Urothelium cell line (cell line): ENCODE results near the gene EFNA5.
A peak's percentile ranks its signal among the peaks of the same experiment; 100 is the strongest.

Experiments used
- DNase-seq: peaks from one replicate; pipeline ENCODE4 v3.0.0; 2011; ENCODE audit warnings: low spot score, mixed read lengths
- FAIRE-seq: peaks from 2 replicates; lab custom pipeline; 2011; peaks lifted over from hg19 to GRCh38; lab: Jason Lieb, UNC

Gene EFNA5

DNA sequence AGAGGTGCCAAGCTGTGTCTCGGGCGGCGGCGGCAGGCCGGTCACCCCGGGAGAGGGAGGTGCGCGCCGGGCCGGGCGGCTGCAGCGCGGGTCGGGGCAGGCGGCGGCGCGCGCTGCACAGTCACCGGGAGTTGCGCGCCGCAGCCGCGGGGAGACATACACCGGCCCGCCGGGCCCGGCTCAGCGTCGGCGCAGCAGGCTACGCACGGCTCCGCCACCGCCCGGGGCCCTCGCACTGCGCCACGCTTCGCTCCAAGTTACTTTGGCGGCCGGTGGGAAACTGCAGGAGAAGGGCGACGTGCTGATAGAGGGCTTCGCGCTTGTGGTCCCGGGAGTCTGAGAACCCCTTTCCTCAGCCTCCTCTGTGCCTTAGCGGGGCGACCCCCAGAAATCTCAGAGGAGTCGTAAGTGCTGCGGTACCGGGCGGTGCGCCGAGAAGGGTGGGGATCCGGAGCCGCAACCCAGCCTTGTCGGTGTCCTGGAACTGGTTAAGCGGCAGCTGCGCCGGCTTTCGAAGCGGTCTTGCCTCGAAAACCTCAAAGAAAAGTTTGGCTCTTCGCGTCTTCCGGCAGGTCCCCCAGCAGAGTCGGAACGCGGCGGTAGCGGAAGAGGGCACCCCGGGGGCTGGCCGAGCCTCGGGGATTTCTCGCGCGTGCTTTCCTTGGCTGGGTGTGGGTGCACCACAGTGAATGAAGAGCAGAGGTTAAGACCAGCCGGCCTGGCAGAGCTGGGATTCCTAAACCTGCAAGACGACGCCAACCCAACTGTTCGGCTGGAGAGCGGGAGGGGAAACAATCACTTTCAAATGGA, at the start of gene EFNA5:
Gene EFNA5, minus strand, starts transcription at position 6 of the 810 bp plus-strand sequence.
- DNase-seq (peak; percentile 36), FAIRE-seq (no peak)

DNA sequence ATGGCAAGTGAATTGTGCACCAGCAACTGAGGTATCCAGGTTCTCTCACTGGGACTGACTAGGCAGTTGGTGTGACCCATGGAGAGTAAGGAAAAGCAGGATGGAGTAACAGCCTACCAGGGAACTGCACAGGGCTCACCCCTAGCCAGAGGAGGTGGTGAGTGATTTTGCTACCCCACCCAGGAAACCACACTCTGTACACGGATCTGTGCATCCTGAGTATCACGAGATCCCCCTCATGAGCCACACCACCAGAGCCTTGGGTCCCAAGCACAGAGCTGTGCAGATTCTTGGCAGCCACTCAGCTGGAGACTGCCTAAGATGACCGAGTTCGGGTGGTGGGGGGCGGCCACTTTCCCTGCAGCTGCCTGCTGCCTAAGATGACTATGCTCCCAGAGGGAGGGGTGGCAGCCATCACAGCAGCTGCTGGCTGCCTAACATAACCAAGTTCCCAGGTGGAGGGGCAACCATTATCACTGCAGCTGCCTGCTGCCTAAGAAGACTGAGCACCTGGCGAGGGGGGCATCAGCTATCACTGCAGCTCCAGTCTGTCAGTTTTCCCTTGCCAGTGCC, 48.4 kb upstream of the EFNA5 start:
- DNase-seq, result no peak
- FAIRE-seq, result no peak

DNA sequence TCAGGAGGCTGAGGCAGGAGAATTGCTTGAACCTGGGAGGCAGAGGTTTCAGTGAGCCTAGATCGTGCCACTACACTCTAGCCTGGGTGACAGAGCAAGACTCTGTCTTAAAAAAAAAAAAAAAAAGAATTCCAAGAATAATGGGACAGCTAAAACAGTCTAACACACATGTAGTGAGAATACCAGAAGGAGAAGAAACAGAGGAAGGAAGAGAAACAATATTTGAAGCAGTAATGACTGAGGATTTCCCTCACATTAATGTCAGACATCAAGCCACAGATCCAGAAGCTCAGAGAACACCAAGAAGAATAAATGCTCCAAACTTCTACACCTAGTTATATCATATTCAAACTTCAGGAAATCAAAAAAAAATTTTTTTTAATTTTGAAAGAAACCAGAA, 47.1 kb upstream of the EFNA5 start:
- FAIRE-seq (no peak), DNase-seq (no peak)

DNA sequence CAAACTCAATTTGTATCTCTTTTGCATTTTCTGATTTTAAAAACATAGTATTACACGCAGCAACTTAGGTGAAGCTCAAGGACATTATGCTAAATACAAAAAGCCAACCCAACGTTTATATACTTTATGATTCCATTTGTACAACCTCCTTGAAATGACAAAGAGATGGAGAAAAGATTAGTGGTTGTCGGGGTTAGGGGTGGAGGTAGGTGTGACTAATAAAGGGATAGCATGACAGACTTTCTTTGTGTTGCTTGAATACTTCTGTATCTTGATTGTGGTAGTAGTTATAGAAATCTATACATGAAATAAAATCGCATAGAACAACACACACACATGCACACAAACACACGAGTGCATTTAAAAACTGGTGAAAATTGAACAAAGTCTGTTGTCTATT, 42.5 kb upstream of the EFNA5 start:
- FAIRE-seq (no peak), DNase-seq (no peak)

DNA sequence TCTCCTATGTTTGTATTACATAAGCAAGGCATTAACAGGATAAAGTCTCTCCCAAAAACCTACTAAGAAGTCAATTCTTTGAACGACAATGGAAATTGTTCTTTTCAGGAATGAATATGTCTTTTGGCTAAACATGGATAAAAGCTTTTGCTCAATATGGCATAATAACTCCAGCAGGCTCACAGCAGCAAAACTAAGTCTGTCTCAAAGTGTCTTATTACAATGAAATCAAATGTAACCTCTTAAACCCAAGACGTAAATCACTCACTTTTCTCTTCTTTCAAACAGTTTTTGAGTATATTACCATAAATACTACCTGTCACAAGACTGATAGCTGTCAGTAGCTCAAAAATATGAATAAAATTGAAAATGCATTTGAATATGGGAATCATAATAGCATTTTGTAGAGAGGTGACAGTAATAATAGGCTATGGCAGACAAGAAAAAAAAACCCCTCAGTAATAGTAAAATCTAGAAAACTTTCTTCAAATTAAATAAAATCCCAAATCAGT, 41.7 kb upstream of the EFNA5 start:
- DNase-seq, result no peak
- FAIRE-seq, result no peak

GRCh38 chr5:107705402-107706014, 34.8 kb upstream of the EFNA5 start:
- no peak for FAIRE-seq

GRCh38 chr5:107704681-107705401, 34.1 kb upstream of the EFNA5 start:
- no peak for DNase-seq
- no peak for FAIRE-seq

More at GRCh38 chr5:107705402-107706014, 34.8 kb upstream of the EFNA5 start:
- DNase-seq, result no peak

DNA sequence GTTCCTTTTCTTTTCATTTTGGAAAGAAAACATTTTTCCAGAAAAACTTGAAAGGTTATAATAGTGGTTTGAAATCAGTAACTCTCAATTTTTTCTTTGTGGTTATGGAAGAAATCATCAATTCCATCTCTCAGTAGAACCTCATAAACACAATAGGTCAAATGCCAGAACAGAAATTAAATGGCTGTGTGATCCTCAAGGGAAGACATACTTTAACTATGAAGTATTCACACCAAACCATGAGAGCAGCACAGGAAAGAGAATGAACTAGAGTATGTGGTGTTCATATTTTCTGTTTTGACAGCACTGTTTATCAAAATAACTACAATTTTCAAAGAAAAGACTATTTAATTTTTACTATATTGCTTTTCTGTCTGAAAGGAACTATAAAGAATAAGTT, 29.7 kb upstream of the EFNA5 start:
- DNase-seq (no peak), FAIRE-seq (no peak)

GRCh38 chr5:107699425-107699824, 28.7 kb upstream of the EFNA5 start:
- no peak for DNase-seq
- no peak for FAIRE-seq

DNA sequence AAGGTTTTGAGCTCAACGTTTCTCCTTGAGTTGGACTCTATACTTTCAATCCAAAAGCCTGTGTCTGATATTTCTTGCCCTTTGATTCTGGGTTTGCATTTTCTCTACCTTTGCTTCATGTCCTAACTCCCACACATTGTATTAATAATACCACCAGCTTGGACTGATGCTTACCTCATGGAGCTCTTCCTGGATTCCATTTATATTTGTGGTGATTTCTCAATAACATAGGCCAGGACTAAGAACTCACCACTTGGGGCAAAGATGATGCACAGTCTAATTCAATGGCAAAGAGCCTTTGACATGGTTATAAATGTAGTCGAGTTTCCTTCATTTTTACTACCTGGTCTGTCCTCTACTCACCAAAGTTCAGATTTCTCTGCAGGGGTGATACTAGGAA, 27.5 kb upstream of the EFNA5 start:
- no peak for FAIRE-seq

DNA sequence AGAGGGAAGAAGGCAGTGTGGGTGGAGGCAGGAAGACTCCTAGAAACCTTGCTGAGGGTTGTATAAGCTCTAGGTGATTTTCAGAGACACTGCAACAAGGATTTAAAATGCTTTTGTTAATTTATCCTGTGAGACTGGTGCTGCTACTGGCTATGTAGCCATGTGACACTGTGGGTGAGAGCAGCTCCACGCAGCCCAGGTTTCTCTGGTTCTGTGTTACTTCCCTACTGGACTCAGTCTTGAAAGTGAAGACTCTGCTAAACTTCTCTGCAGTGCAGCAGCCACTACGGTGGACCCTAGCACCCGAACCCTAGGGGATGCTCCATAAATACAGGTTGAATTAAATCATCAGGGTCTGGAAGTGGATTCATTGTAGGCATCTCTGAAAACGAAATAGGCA, 25.8 kb upstream of the EFNA5 start:
- DNase-seq (no peak), FAIRE-seq (no peak)

More for the DNA sequence above, 27.5 kb upstream of the EFNA5 start:
- DNase-seq, result no peak

GRCh38 chr5:107696080-107696479, 25.3 kb upstream of the EFNA5 start:
- FAIRE-seq, result no peak
- DNase-seq, result no peak

GRCh38 chr5:107687937-107688336, 17.2 kb upstream of the EFNA5 start:
- no peak for DNase-seq
- no peak for FAIRE-seq

- no peak for FAIRE-seq
- DNase-seq, result no peak
Observed at GRCh38 chr5:107687404-107687803, 16.7 kb upstream of the EFNA5 start.

DNA sequence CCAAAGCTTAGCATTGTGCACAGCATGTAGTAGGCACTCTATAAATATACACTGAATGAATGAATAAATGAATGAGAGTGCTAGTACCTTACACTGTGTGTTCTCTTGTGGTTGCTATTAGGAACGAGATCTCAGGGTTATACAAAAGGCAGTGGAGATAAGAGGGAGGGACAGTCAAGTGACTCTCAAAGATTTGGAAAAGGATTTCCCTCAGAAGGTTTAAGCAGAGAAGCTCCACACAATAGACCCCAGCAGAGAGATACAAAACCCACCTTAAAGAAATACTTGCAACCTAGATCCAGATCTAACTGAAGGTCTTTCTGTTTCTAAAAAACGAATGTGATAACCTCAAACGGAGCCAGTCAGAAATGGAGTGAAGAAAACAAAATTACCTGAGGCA, 11.8 kb upstream of the EFNA5 start:
- FAIRE-seq, result no peak
- DNase-seq, result no peak

GRCh38 chr5:107680799-107681198, 10.1 kb upstream of the EFNA5 start:
- DNase-seq (no peak), FAIRE-seq (no peak)

DNA sequence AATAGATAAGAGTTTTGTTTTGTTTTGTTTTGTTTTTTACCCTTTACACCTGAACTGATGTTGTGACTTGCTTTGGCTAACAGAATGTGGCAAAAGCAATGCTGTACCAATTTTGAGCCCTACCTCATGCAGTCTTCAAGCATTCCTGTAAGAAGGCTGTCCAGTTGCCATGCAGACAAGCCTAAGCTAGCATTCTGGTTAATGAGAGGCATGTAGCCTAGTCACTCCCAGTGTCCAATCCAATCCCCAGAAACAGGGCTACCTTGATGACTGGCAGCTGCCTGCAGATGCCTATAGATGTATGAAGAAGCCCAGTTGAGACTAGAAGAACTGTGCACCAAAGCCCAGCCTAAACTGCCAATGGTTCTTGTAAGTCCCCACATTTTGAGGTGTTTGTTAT, 9.4 kb upstream of the EFNA5 start:
- no peak for DNase-seq
- no peak for FAIRE-seq

DNA sequence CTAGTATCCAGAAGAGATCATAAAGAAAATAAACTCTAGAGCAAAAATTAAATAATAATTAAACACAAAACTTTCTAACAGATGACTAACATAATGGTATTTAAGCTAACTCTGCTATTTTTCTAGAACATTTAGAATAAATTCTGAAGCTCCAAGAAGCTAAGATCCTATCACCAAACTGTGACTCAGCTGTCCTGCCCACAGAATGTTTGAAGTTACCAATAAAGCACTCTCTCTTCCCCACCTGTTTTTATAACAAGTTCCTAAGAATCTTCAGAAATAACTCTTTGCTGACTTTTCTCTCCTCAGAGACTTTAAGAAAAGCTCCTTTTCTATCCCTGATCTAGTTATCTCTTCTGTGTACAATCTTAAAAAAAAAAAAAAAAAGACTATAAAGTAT, 6.0 kb upstream of the EFNA5 start:
- FAIRE-seq (no peak), DNase-seq (no peak)

- FAIRE-seq (no peak), DNase-seq (no peak)
Observed at GRCh38 chr5:107675201-107675600, 4.5 kb upstream of the EFNA5 start.

- FAIRE-seq, result no peak
Observed at GRCh38 chr5:107674655-107675054, 3.9 kb upstream of the EFNA5 start.

More at GRCh38 chr5:107674655-107675054, 3.9 kb upstream of the EFNA5 start:
- DNase-seq, result no peak
